ENCODE measurements around the gene KLHL35. TPM values are rescaled to one million over a fixed set of nuclear protein-coding genes. Genes with fewer than 3 reads are reported as not detected.

Gene KLHL35
- total RNA-seq, 6 donors from 2014 or later, result 3.5 to 7.3 (median 4.3) TPM

- ATAC-seq (ENCODE audit: low FRiP score in 2 of 2), result no peak
- Histone ChIP-seq H3K4me3 (no peak overlapping the region), H3K36me3 (peaks cover 0 to 8% (median 3%) of the 10 kb centered on the region in 4 donors), H3K27me3 (peaks cover 0 to 13% (median 2%) of the 10 kb centered on the region in 4 donors), H3K4me1 (peaks cover 8 to 19% (median 13%) of the 10 kb centered on the region in 4 donors), H3K27ac (no peak overlapping the region), H3K9me3 (peaks cover 0 to 5% (median 0%) of the 10 kb centered on the region in 4 donors)
- no peak for DNase-seq
- WGBS, 2 donors, result 80 to 96% methylated on average over 1 to 4 of the region's 4 CpGs
- TF ChIP-seq POLR2A (IDR thresholded peaks at IDR 0.05) (no peak), POLR2AphosphoS5 (IDR thresholded peaks at IDR 0.05) (no peak), CTCF (IDR thresholded peaks at IDR 0.05) (no peak), EP300 (IDR thresholded peaks at IDR 0.05) (no peak)
Observed at GRCh38 chr11:75434051-75434450, 1.0 kb upstream of the KLHL35 start.

DNA sequence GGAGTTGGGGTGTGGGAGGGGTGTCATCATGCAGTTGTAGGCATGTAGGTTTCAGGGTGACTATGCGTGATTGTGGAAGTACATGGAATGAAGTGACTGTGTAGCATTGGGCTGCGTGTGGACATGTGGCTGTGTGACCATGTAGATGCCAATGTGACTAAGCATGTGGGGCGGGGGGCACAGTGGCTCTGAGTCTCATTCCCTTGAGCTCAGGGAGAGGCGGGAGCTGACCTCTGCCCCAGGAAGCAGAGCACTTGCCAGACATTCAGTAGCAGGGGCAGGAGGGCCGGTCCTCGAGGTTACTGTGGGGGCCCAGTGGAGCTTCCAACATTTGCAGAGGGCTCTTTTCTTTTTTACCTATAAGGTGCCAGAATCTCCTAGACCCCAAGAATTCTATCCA is 440 bp upstream of the KLHL35 start:
- H3K9me3 ChIP-seq, result peaks cover 0 to 5% (median 0%) of the 10 kb centered on the region in 4 donors
- ATAC-seq (ENCODE audit: low FRiP score in 2 of 2) (no peak), DNase-seq (no peak)
- H3K27ac ChIP-seq, result no peak overlapping the region
- H3K4me3 ChIP-seq, result no peak overlapping the region
- peaks cover 8 to 24% (median 16%) of the 10 kb centered on the region in 4 donors for H3K4me1 ChIP-seq
- H3K27me3 ChIP-seq, result peaks cover 0 to 13% (median 2%) of the 10 kb centered on the region in 4 donors
- WGBS, 2 donors, result 78 to 79% methylated on average over 6 of the region's 6 CpGs
- peaks cover 0 to 8% (median 2%) of the 10 kb centered on the region in 4 donors for H3K36me3 ChIP-seq
- TF ChIP-seq CTCF (IDR thresholded peaks at IDR 0.05), result no peak
- no peak for TF ChIP-seq EP300 (IDR thresholded peaks at IDR 0.05)
- TF ChIP-seq POLR2A (IDR thresholded peaks at IDR 0.05), result no peak
- TF ChIP-seq POLR2AphosphoS5 (IDR thresholded peaks at IDR 0.05), result no peak

- H3K27ac ChIP-seq, result no peak overlapping the region
- TF ChIP-seq CTCF (IDR thresholded peaks at IDR 0.05) (no peak), POLR2A (IDR thresholded peaks at IDR 0.05) (no peak), POLR2AphosphoS5 (IDR thresholded peaks at IDR 0.05) (no peak), EP300 (IDR thresholded peaks at IDR 0.05) (no peak)
- no peak overlapping the region for H3K4me3 ChIP-seq
- H3K4me1 ChIP-seq, result peaks cover 8 to 27% (median 19%) of the 10 kb centered on the region in 4 donors
- ATAC-seq (ENCODE audit: low FRiP score in 2 of 2) (no peak), DNase-seq (no peak)
- peaks cover 0 to 13% (median 2%) of the 10 kb centered on the region in 4 donors for H3K27me3 ChIP-seq
- peaks cover 0 to 5% (median 0%) of the 10 kb centered on the region in 4 donors for H3K9me3 ChIP-seq
- H3K36me3 ChIP-seq, result peaks cover 0 to 8% (median 0%) of the 10 kb centered on the region in 4 donors
- 59 to 63% methylated on average over 13 to 15 of the region's 16 CpGs for WGBS, 2 donors
Observed at GRCh38 chr11:75431533-75432525, 1.2 kb downstream of the KLHL35 start.

DNA sequence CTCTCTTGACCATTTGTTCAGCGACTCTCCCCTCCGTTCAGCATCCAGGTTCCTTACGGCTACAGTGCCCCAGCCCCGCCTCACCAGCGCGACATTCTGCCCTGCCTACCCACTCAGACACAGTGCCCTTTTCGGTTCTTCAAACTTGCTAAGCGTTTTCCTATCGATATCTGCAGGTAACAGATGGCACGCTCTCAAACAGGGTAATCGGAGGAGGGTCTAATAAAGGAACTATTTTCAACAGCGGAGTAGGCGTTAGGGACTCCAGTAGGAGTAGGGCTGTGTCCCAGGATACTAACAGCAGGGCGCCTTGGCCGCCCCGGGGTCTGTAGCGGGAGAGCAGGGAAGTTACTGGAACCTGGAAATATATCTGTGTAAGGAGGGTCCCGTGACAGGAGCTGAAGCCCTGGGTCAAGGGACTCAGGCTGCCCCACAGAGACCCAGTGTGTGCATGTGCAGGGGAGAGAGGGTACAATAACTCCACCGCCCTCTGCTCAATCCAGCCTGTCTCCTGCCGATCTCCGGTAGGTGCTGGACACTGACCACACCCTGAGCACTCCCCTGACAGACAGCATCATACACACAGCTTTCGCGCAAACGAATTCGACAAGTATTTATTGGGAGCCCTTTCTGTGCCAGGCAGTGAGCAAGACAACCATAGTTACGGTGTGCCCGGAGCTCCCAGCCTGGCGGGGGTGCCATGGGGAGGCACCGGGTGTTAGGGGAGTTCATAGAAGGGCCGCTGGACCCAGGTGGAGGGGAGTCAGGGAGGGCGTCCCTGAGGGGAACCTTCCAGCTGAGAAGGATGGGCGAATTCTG is 2.1 kb downstream of the KLHL35 start:
- 32 to 36% methylated on average over 26 to 32 of the region's 32 CpGs for WGBS, 2 donors
- H3K27me3 ChIP-seq, result peaks cover 0 to 13% (median 2%) of the 10 kb centered on the region in 4 donors
- H3K4me1 ChIP-seq, result peaks cover 8 to 27% (median 19%) of the 10 kb centered on the region in 4 donors
- H3K27ac ChIP-seq, result peak overlapping the region in 1 of 4 donors; percentile 51
- H3K36me3 ChIP-seq, result peaks cover 0 to 8% (median 0%) of the 10 kb centered on the region in 4 donors
- no peak for DNase-seq
- TF ChIP-seq CTCF (IDR thresholded peaks at IDR 0.05), result no peak
- TF ChIP-seq EP300 (IDR thresholded peaks at IDR 0.05), result no peak
- no peak for TF ChIP-seq POLR2A (IDR thresholded peaks at IDR 0.05)
- TF ChIP-seq POLR2AphosphoS5 (IDR thresholded peaks at IDR 0.05), result no peak
- H3K4me3 ChIP-seq, result peak overlapping the region in 3 of 4 donors; percentile 45 to 55 (median 52)
- ATAC-seq (ENCODE audit: low FRiP score in 2 of 2), result no peak
- H3K9me3 ChIP-seq, result peaks cover 0 to 5% (median 0%) of the 10 kb centered on the region in 4 donors
